ENCODE measurements around the gene PRMT1. TPM values are rescaled to one million over a fixed set of nuclear protein-coding genes. Genes with fewer than 3 reads are reported as not detected.

Gene PRMT1
- total RNA-seq, 2 experiments from 2014 or later, result 384 to 448 TPM

DNA sequence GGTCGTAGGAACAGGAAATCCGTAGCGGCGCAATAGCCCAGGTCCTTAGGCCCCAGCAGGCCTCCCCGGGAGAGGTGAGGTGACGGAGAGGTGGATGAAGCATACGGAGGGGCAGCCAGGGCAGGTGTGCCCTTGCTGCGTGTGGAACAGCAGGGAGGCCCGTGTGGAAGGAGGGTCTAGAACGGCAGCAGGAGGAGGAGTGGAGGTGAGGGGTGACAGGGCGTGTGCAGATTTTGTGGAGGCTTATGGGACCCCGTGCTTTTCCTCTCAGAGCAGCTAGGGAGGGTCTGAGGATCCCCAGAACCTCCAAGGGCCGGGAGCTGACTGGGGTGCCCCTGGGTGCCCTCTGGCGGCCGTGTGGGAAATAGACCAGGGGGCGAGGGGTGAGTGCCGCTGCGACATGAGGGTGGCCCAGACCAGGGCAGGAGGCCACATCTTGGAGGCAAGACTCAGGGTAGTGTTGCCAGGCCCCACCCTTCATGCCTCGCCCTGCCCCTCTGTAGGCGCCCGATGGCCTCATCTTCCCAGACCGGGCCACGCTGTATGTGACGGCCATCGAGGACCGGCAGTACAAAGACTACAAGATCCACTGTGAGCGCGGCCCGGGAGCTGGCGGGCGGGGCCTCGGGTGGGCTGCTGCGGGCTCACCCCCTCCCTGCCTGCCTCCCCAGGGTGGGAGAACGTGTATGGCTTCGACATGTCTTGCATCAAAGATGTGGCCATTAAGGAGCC is 7.3 kb downstream of the PRMT1 start:
- Mint-ChIP-seq H3K27me3 (no peaks in the 10 kb centered on the region), H3K27ac (no peak overlapping the region), H3K4me3 (no peak overlapping the region), H3K9me3 (ENCODE audit: low read depth) (no peaks in the 10 kb centered on the region), H3K36me3 (ENCODE audit: low read depth) (peaks cover 55% of the 10 kb centered on the region), H3K4me1 (peaks cover 31% of the 10 kb centered on the region)
- ATAC-seq (no peak), DNase-seq (no peak)
- ChIA-PET CTCF (interaction anchor here (1.0 to 1.2 kb wide), 2 partner anchors 18 to 147 kb away, joined by 4 to 6 read pairs; no protein-coding TSS in a partner anchor), POLR2A (no interaction called here)
- intact Hi-C loops (cut with DNase I, micrococcal nuclease), result no loop called here

- H3K36me3 Mint-ChIP-seq (ENCODE audit: low read depth), result peaks cover 53% of the 10 kb centered on the region
- H3K4me1 Mint-ChIP-seq, result peaks cover 28% of the 10 kb centered on the region
These were observed 8.0 kb downstream of the PRMT1 start for GRCh38 chr19:49684983-49685553.

GRCh38 chr19:49685845-49686332 is 8.8 kb downstream of the PRMT1 start:
- POLR2A ChIA-PET, result interaction anchor here (0.5 kb wide), 1 partner anchor 100 kb away, joined by 3 read pairs; no protein-coding TSS in a partner anchor

More at GRCh38 chr19:49684983-49685553, 8.0 kb downstream of the PRMT1 start:
- Mint-ChIP-seq H3K27me3 (no peaks in the 10 kb centered on the region), H3K27ac (no peak overlapping the region), H3K9me3 (ENCODE audit: low read depth) (no peaks in the 10 kb centered on the region), H3K4me3 (no peak overlapping the region)
- no peak for ATAC-seq
- DNase-seq, result no peak
- ChIA-PET POLR2A (interaction anchor here (0.5 kb wide), 1 partner anchor 101 kb away, joined by 3 read pairs; no protein-coding TSS in a partner anchor), CTCF (interaction anchor here (1.0 to 1.2 kb wide), 2 partner anchors 17 to 148 kb away, joined by 4 to 6 read pairs; no protein-coding TSS in a partner anchor)
- intact Hi-C loops (cut with DNase I, micrococcal nuclease), result no loop called here

GRCh38 chr19:49686503-49687088 is 9.5 kb downstream of the PRMT1 start:
- Mint-ChIP-seq H3K27ac (no peak overlapping the region), H3K4me3 (no peak overlapping the region), H3K27me3 (peaks cover 8% of the 10 kb centered on the region), H3K4me1 (peaks cover 31% of the 10 kb centered on the region), H3K9me3 (ENCODE audit: low read depth) (no peaks in the 10 kb centered on the region), H3K36me3 (ENCODE audit: low read depth) (peaks cover 50% of the 10 kb centered on the region)
- ChIA-PET CTCF (no interaction called here), POLR2A (interaction anchor here (0.7 kb wide), 1 partner anchor 9 kb away, joined by 3 read pairs; the partner anchor contains the start of gene PRMT1)
- intact Hi-C loops (cut with DNase I, micrococcal nuclease), result no loop called here
- DNase-seq (no peak), ATAC-seq (no peak)

More at GRCh38 chr19:49685845-49686332, 8.8 kb downstream of the PRMT1 start:
- DNase-seq (no peak), ATAC-seq (no peak)
- H3K36me3 Mint-ChIP-seq (ENCODE audit: low read depth), result peaks cover 54% of the 10 kb centered on the region
- peaks cover 27% of the 10 kb centered on the region for H3K4me1 Mint-ChIP-seq
- no peak overlapping the region for H3K4me3 Mint-ChIP-seq
- H3K27ac Mint-ChIP-seq, result no peak overlapping the region
- intact Hi-C loops (cut with DNase I, micrococcal nuclease), result no loop called here
- H3K9me3 Mint-ChIP-seq (ENCODE audit: low read depth), result no peaks in the 10 kb centered on the region
- peaks cover 7% of the 10 kb centered on the region for H3K27me3 Mint-ChIP-seq
- CTCF ChIA-PET, result interaction anchor here (1.2 kb wide), 1 partner anchor 149 kb away, joined by 6 read pairs; no protein-coding TSS in a partner anchor

DNA sequence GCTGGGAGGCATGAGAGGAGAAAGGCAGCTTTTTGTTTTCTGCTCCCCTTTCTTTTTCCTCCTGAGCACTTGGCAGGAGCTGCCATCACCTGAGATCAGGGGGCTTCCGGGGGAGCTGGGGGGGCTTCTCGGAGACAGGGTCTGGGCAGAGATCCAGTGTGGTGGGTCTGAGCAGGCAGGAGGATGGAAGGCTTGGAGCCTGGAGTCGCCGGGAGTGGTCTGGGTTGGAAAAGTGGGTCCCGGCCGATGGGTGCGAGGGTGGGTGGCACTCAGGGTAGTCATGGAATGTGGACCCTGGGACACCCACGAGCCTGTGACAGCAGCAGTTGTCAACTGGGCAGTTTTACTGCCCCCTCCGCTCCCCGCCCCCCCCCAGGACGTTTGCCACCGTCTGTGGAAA is 10.1 kb downstream of the PRMT1 start:
- ChIA-PET CTCF (interaction anchor here (1.3 kb wide), 1 partner anchor 10 kb away, joined by 5 read pairs; the partner anchor contains the start of gene PRMT1), POLR2A (interaction anchor here (0.7 to 1.3 kb wide), 2 partner anchors 10 to 11 kb away, joined by 3 read pairs; partner anchors contain the start of gene PRMT1)
- Mint-ChIP-seq H3K4me3 (no peak overlapping the region), H3K9me3 (ENCODE audit: low read depth) (no peaks in the 10 kb centered on the region), H3K27me3 (peaks cover 8% of the 10 kb centered on the region), H3K36me3 (ENCODE audit: low read depth) (peaks cover 45% of the 10 kb centered on the region), H3K27ac (no peak overlapping the region), H3K4me1 (peaks cover 28% of the 10 kb centered on the region)
- ATAC-seq, result no peak
- intact Hi-C loops (cut with DNase I, micrococcal nuclease), result no loop called here
- DNase-seq, result no peak

- intact Hi-C loops (cut with DNase I, micrococcal nuclease), result no loop called here
- ATAC-seq, result no peak
- Mint-ChIP-seq H3K36me3 (ENCODE audit: low read depth) (peaks cover 40% of the 10 kb centered on the region), H3K4me1 (peaks cover 23% of the 10 kb centered on the region), H3K9me3 (ENCODE audit: low read depth) (no peaks in the 10 kb centered on the region), H3K27me3 (peaks cover 11% of the 10 kb centered on the region), H3K4me3 (no peak overlapping the region), H3K27ac (no peak overlapping the region)
- no peak for DNase-seq
- POLR2A ChIA-PET, result interaction anchor here (1.3 kb wide), 1 partner anchor 12 kb away, joined by 3 read pairs; no protein-coding TSS in a partner anchor
- CTCF ChIA-PET, result interaction anchor here (1.3 kb wide), 1 partner anchor 11 kb away, joined by 5 read pairs; the partner anchor contains the start of gene PRMT1
These were observed 10.7 kb downstream of the PRMT1 start for GRCh38 chr19:49687566-49688316.

DNA sequence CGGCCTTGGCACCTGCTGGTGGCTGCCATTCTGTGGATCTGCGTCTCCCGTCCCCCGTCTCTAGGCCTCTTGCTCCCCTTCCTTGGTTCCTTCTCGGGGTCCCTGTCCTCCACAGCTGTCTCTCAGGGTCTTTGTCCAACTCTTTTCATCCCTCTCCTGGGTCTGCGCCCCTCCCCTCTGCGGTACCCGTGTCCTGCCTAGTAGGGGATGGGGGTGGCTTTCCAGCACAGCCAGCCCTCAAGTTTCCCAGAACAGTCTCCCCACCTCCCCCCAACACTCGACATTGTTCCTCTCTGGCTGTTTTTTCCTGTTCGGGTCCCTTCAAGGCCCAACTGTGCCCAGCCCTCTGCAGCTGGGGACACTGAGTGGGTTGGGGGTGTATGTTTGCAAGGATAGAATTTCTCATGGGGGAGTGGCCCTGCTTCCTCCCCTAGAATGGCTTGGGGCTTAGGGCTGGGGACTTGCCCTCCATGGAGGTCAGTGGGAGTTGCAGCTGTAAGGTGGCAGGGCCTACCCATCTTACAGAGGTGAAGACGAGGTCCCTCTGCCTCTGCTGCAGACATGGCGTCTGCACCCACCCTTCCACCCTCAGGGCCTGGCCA is 11.6 kb downstream of the PRMT1 start:
- DNase-seq (no peak), ATAC-seq (no peak)
- Mint-ChIP-seq H3K27ac (no peak overlapping the region), H3K36me3 (ENCODE audit: low read depth) (peaks cover 36% of the 10 kb centered on the region), H3K9me3 (ENCODE audit: low read depth) (no peaks in the 10 kb centered on the region), H3K4me3 (no peak overlapping the region), H3K27me3 (peaks cover 13% of the 10 kb centered on the region), H3K4me1 (peaks cover 23% of the 10 kb centered on the region)
- CTCF ChIA-PET, result interaction anchor here (0.6 to 2.8 kb wide), 3 partner anchors 9 to 202 kb away, joined by 3 to 10 read pairs (median 4); partner anchors contain the start of gene PRMT1
- POLR2A ChIA-PET, result interaction anchor here (0.5 to 1.3 kb wide), 2 partner anchors 10 to 12 kb away, joined by 3 read pairs; no protein-coding TSS in a partner anchor
- intact Hi-C loops (cut with DNase I, micrococcal nuclease), result no loop called here

DNA sequence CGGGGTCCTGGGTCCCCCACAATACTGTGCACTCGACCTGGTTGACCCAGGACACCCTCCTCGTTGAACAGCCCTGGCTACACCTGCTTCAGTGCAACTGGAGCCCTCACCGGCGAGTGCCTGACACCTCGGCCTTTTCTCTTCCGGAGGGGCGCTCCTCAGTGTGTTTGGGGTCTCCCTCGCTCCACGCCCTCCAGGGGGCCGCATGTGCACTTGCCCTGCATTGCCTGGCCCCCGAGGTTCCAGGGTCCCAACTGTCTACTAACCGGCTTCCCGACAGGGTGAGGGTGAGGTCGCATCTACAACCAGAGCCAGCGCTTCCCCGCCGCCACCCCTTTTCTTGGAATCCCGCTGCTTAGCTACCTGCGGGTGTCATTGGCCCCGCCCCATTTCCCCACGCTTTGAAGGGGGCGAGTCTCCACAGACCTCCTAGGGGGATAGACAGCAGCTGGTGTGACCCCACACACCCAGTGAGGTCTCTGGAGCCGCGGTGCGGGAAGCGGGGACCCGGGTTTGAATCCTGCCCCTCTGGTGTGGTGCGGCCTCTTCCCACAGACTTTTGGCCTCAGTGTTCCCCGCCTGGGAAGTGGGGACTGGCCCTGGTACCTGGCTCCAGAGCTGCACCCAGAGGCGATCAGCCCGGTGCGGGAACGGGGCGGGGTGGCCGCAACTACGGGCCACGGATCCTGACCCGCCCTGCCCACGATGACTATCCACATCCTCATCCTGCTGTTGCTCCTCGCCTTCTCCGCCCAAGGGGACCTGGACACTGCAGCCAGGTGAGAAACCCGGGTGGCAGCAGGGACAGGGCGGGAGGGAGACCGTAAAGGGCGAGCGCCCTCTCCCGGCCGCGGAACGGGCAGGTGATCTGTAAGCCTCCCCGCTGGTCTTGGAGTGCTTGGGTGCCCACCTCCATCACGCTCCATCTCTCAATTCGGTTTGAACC is 12.3 kb downstream of the PRMT1 start, which contains the start of gene ADM5:
Gene ADM5, plus strand, starts transcription at position 462 of the 946 bp plus-strand sequence. Its CDS starts 244 bp downstream, at position 706.
- POLR2A ChIA-PET, result interaction anchor here (0.5 kb wide), 1 partner anchor 9 kb away, joined by 3 read pairs; no protein-coding TSS in a partner anchor
- Mint-ChIP-seq H3K4me3 (peak within 1 kb of the TSS; percentile 62), H3K4me1 (peaks cover 23% of the 10 kb centered on the region), H3K36me3 (ENCODE audit: low read depth) (peaks cover 28% of the 10 kb centered on the region), H3K27ac (no peak within 1 kb of the TSS), H3K27me3 (peaks cover 16% of the 10 kb centered on the region), H3K9me3 (ENCODE audit: low read depth) (no peaks in the 10 kb centered on the region)
- CTCF ChIA-PET, result interaction anchor here (0.6 to 2.8 kb wide), 7 partner anchors 8 to 201 kb away, joined by 3 to 10 read pairs (median 4); partner anchors contain the start of gene PRMT1
- peak; percentile 74 for DNase-seq
- ATAC-seq, result peak; percentile 56
- intact Hi-C loops (cut with DNase I, micrococcal nuclease), result no loop called here

DNA sequence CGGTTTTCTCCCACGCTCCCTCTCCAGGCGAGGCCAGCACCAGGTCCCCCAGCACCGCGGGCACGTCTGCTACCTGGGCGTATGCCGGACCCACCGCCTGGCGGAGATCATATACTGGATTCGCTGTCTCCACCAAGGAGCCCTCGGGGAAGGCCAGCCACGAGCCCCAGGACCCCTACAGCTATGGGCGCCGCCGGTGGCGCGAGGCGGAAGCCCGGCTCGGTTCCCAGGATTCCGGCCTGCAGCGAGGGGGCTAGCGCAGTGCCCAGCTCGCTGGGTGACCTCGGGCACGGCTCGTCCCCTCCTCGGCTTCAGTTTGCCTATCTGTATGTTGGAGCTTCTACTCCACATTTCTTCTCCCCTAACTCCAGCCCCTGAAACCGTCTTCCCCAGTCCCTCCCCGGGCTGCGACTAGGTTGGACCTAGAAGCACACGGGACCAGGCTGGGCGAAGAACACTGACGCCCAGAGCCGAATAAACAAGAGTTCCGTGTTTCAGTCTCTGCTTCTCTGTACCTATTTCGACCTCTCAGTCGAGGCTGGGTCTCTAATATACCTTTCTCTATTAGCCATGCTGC is 13.1 kb downstream of the PRMT1 start:
- H3K4me3 Mint-ChIP-seq, result peak overlapping the region; percentile 62
- no peaks in the 10 kb centered on the region for H3K9me3 Mint-ChIP-seq (ENCODE audit: low read depth)
- DNase-seq, result no peak
- H3K36me3 Mint-ChIP-seq (ENCODE audit: low read depth), result peaks cover 24% of the 10 kb centered on the region
- peak; percentile 3 for ATAC-seq
- intact Hi-C loops (cut with DNase I, micrococcal nuclease), result no loop called here
- peaks cover 23% of the 10 kb centered on the region for H3K4me1 Mint-ChIP-seq
- ChIA-PET CTCF (interaction anchor here (0.7 to 2.8 kb wide), 6 partner anchors 9 to 184 kb away, joined by 3 to 10 read pairs (median 4); partner anchors contain the start of gene PRMT1), POLR2A (no interaction called here)
- no peak overlapping the region for H3K27ac Mint-ChIP-seq
- peaks cover 16% of the 10 kb centered on the region for H3K27me3 Mint-ChIP-seq

Data from activated CD4-positive, alpha-beta T cell treated with anti-CD3 and anti-CD28 coated beads for 36 hours (primary cell).